ENCODE results near the gene RASAL3.

Gene RASAL3

GRCh38 chr19:15455996-15456395 lies 8.3 kb downstream of the RASAL3 start:
- Histone ChIP-seq H3K36me3 (ENCODE audit: insufficient read depth, low read length) (no peaks in the 10 kb centered on the region), H3K4me1 (ENCODE audit: insufficient read depth, low read length) (no peaks in the 10 kb centered on the region), H3K9me3 (ENCODE audit: insufficient read depth, low read depth, low read length) (no peaks in the 10 kb centered on the region), H3K9ac (ENCODE audit: low read depth, low read length) (no peak overlapping the region), H3K4me3 (ENCODE audit: low read length) (no peak overlapping the region), H3K27ac (ENCODE audit: low read depth, low read length) (no peak overlapping the region), H3K27me3 (ENCODE audit: insufficient read depth, low read length) (peaks cover 83% of the 10 kb centered on the region)
- WGBS, result 89% methylated on average over 9 of the region's 9 CpGs

- Histone ChIP-seq H3K27ac (ENCODE audit: low read depth, low read length) (no peak overlapping the region), H3K27me3 (ENCODE audit: insufficient read depth, low read length) (peaks cover 65% of the 10 kb centered on the region), H3K4me1 (ENCODE audit: insufficient read depth, low read length) (no peaks in the 10 kb centered on the region), H3K36me3 (ENCODE audit: insufficient read depth, low read length) (no peaks in the 10 kb centered on the region), H3K9ac (ENCODE audit: low read depth, low read length) (no peak overlapping the region), H3K9me3 (ENCODE audit: insufficient read depth, low read depth, low read length) (no peaks in the 10 kb centered on the region), H3K4me3 (ENCODE audit: low read length) (no peak overlapping the region)
- 87% methylated on average over 17 of the region's 17 CpGs for WGBS
Measured at GRCh38 chr19:15453906-15454860, 10.2 kb downstream of the RASAL3 start.

GRCh38 chr19:15453091-15453578 lies 11.2 kb downstream of the RASAL3 start:
- Histone ChIP-seq H3K9me3 (ENCODE audit: insufficient read depth, low read depth, low read length) (no peaks in the 10 kb centered on the region), H3K27ac (ENCODE audit: low read depth, low read length) (no peak overlapping the region), H3K4me1 (ENCODE audit: insufficient read depth, low read length) (peaks cover 6% of the 10 kb centered on the region; the same call in 1 of the 2 replicates), H3K36me3 (ENCODE audit: insufficient read depth, low read length) (no peaks in the 10 kb centered on the region), H3K9ac (ENCODE audit: low read depth, low read length) (no peak overlapping the region), H3K4me3 (ENCODE audit: low read length) (peak overlapping the region; percentile 46), H3K27me3 (ENCODE audit: insufficient read depth, low read length) (peaks cover 56% of the 10 kb centered on the region)
- 9% methylated on average over 44 of the region's 44 CpGs for WGBS

GRCh38 chr19:15452111-15453047 lies 12.0 kb downstream of the RASAL3 start:
- peak overlapping the region; percentile 46 for H3K4me3 ChIP-seq (ENCODE audit: low read length)
- no peak overlapping the region for H3K9ac ChIP-seq (ENCODE audit: low read depth, low read length)
- peaks cover 49% of the 10 kb centered on the region for H3K27me3 ChIP-seq (ENCODE audit: insufficient read depth, low read length)
- no peaks in the 10 kb centered on the region for H3K9me3 ChIP-seq (ENCODE audit: insufficient read depth, low read depth, low read length)
- WGBS, result 10% methylated on average over 36 of the region's 37 CpGs
- H3K4me1 ChIP-seq (ENCODE audit: insufficient read depth, low read length), result peaks cover 6% of the 10 kb centered on the region; the same call in 1 of the 2 replicates
- H3K36me3 ChIP-seq (ENCODE audit: insufficient read depth, low read length), result no peaks in the 10 kb centered on the region
- H3K27ac ChIP-seq (ENCODE audit: low read depth, low read length), result no peak overlapping the region

- Histone ChIP-seq H3K9ac (ENCODE audit: low read depth, low read length) (no peak overlapping the region), H3K4me1 (ENCODE audit: insufficient read depth, low read length) (peaks cover 6% of the 10 kb centered on the region; the same call in 1 of the 2 replicates), H3K4me3 (ENCODE audit: low read length) (peak overlapping the region; percentile 50; the same call in 1 of the 2 replicates), H3K27ac (ENCODE audit: low read depth, low read length) (no peak overlapping the region), H3K27me3 (ENCODE audit: insufficient read depth, low read length) (peaks cover 30% of the 10 kb centered on the region), H3K9me3 (ENCODE audit: insufficient read depth, low read depth, low read length) (no peaks in the 10 kb centered on the region), H3K36me3 (ENCODE audit: insufficient read depth, low read length) (no peaks in the 10 kb centered on the region)
- 87% methylated on average over 1 of the region's 1 CpG for WGBS
Measured at GRCh38 chr19:15450528-15450890, 13.8 kb downstream of the RASAL3 start.

- under 1% methylated on average over 47 of the region's 77 CpGs for WGBS
- H3K27ac ChIP-seq (ENCODE audit: low read depth, low read length), result no peak within 1 kb of the TSS; the same call in 1 of the 2 replicates
Measured at GRCh38 chr19:15449620-15450527, 14.5 kb downstream of the RASAL3 start, which contains the start of gene WIZ. Gene WIZ (minus strand): TSS chr19:15449956. CDS start chr19:15448307, 1,649 bp downstream.

GRCh38 chr19:15448778-15449619 lies 15.3 kb downstream of the RASAL3 start:
- no peak overlapping the region for H3K27ac ChIP-seq (ENCODE audit: low read depth, low read length)
- 4% methylated on average over 37 of the region's 43 CpGs for WGBS
- no peaks in the 10 kb centered on the region for H3K36me3 ChIP-seq (ENCODE audit: insufficient read depth, low read length)
- peak overlapping the region; percentile 72 for H3K4me3 ChIP-seq (ENCODE audit: low read length)
- H3K9ac ChIP-seq (ENCODE audit: low read depth, low read length), result peak overlapping the region; percentile 40; the same call in 1 of the 2 replicates
- peaks cover 6% of the 10 kb centered on the region; the same call in 1 of the 2 replicates for H3K4me1 ChIP-seq (ENCODE audit: insufficient read depth, low read length)
- no peaks in the 10 kb centered on the region for H3K9me3 ChIP-seq (ENCODE audit: insufficient read depth, low read depth, low read length)
- peaks cover 15% of the 10 kb centered on the region for H3K27me3 ChIP-seq (ENCODE audit: insufficient read depth, low read length)

More at GRCh38 chr19:15449620-15450527, 14.5 kb downstream of the RASAL3 start, which contains the start of gene WIZ:
- H3K27me3 ChIP-seq (ENCODE audit: insufficient read depth, low read length), result peaks cover 23% of the 10 kb centered on the region
- peaks cover 6% of the 10 kb centered on the region; the same call in 1 of the 2 replicates for H3K4me1 ChIP-seq (ENCODE audit: insufficient read depth, low read length)
- H3K9me3 ChIP-seq (ENCODE audit: insufficient read depth, low read depth, low read length), result no peaks in the 10 kb centered on the region
- no peaks in the 10 kb centered on the region for H3K36me3 ChIP-seq (ENCODE audit: insufficient read depth, low read length)
- H3K9ac ChIP-seq (ENCODE audit: low read depth, low read length), result peak within 1 kb of the TSS; percentile 40; the same call in 1 of the 2 replicates
- peak within 1 kb of the TSS; percentile 72 for H3K4me3 ChIP-seq (ENCODE audit: low read length)

GRCh38 chr19:15448044-15448777 lies 16.1 kb downstream of the RASAL3 start:
- H3K27me3 ChIP-seq (ENCODE audit: insufficient read depth, low read length), result peaks cover 7% of the 10 kb centered on the region
- H3K4me3 ChIP-seq (ENCODE audit: low read length), result peak overlapping the region; percentile 72
- no peaks in the 10 kb centered on the region for H3K36me3 ChIP-seq (ENCODE audit: insufficient read depth, low read length)
- peaks cover 6% of the 10 kb centered on the region; the same call in 1 of the 2 replicates for H3K4me1 ChIP-seq (ENCODE audit: insufficient read depth, low read length)
- no peak overlapping the region for H3K9ac ChIP-seq (ENCODE audit: low read depth, low read length)
- WGBS, result 77% methylated on average over 17 of the region's 17 CpGs
- H3K9me3 ChIP-seq (ENCODE audit: insufficient read depth, low read depth, low read length), result no peaks in the 10 kb centered on the region
- no peak overlapping the region for H3K27ac ChIP-seq (ENCODE audit: low read depth, low read length)

GRCh38 chr19:15447057-15447456 lies 17.3 kb downstream of the RASAL3 start:
- Histone ChIP-seq H3K9me3 (ENCODE audit: insufficient read depth, low read depth, low read length) (no peaks in the 10 kb centered on the region), H3K27me3 (ENCODE audit: insufficient read depth, low read length) (no peaks in the 10 kb centered on the region), H3K27ac (ENCODE audit: low read depth, low read length) (no peak overlapping the region), H3K9ac (ENCODE audit: low read depth, low read length) (no peak overlapping the region), H3K36me3 (ENCODE audit: insufficient read depth, low read length) (no peaks in the 10 kb centered on the region), H3K4me3 (ENCODE audit: low read length) (no peak overlapping the region), H3K4me1 (ENCODE audit: insufficient read depth, low read length) (peaks cover 6% of the 10 kb centered on the region; the same call in 1 of the 2 replicates)
- 77% methylated on average over 4 of the region's 4 CpGs for WGBS

Measured in HUES64 (cell line).